Measurements from ENCODE around the gene MPPED2. TPM values are rescaled to one million over a fixed set of nuclear protein-coding genes. Genes with fewer than 3 reads are reported as not detected.

Gene MPPED2
- total RNA-seq, 2 donors from 2014 or later = 0.54 TPM; not detected in 1

DNA sequence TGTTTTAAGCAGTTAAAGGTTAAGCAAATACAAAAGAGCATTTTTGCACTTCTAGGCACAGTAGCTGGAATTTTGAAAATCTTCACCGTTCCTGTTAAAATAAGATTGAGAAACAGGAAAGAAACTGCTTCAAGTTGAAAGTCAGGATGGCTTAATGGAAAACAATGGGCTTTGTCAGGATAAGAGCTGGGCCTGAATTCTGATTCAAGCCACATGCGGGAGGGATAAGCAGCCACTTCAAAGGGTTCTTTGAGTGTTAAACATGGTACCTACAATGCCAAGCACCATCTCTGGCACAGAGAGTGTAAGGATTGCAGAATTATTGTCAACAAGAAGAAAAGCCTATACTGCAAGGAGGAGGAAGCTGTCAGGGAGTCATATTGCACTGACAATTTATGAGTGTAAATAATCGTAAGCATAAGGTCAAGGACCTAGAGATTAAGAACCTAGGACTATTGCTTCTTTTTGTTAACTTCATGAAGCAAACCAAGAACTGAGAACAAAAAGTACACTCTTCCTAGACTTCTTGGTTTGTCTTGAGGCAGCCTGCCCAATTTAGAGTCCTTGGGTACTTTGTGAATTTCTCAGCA lies 32.5 kb downstream of the MPPED2 start:
- H3K9me3 Mint-ChIP-seq = peaks cover 0 to 11% of the 10 kb centered on the region in 2 donors
- no peak overlapping the region for H3K27ac Mint-ChIP-seq
- no peaks in the 10 kb centered on the region for H3K36me3 Mint-ChIP-seq
- DNase-seq (ENCODE audit: low spot score in 2 of 2) (no peak), ATAC-seq (no peak)

DNA sequence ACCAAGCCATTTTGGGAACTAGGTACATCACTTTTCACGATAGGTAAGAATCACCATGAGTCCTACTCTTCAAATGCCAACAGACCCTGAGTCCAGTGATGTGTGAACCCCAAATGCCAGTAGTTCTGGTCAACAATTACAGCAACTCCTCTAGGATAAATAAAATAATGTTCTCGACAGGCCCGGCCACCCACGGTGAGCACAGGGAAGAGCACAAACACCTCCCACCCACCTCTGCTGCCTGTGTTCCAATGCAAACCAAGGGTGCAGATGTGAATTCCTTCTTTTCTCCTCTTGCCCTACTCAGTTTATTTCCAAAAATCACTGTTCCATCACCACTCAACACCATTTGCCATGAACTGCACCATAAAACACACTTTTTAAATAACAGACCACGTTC lies 33.3 kb downstream of the MPPED2 start:
- Mint-ChIP-seq H3K9me3 (peaks cover 0 to 11% of the 10 kb centered on the region in 2 donors), H3K27ac (no peak overlapping the region), H3K36me3 (no peaks in the 10 kb centered on the region)
- ATAC-seq (no peak), DNase-seq (ENCODE audit: low spot score in 2 of 2) (no peak)

DNA sequence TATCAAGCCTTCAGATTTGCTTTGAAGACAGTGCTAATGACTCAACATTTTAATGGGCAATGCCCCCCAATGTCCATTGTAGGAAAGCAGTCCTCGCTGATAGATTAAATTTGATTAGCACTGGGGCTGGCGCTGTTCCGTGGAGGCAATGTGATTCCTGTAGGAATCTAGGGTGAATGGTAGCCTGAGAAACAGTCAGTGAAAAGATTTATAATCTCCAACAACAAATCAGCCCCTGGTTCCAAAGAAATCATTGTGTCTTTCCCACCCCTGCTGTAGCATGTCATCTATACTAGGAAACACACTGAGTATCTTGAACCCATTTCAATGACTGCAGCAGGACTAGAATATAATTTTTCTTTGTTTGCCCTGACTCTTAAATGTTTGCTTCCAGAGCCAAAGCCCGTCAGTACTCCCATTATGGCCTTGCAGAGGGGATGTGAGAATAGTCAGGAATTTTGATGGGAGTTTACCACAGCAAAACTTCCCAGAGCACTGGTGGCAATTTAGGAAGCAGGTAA lies 36.1 kb downstream of the MPPED2 start:
- no peak for ATAC-seq
- DNase-seq (ENCODE audit: low spot score in 2 of 2) = no peak
- Mint-ChIP-seq H3K36me3 (no peaks in the 10 kb centered on the region), H3K27ac (no peak overlapping the region), H3K9me3 (peaks cover 4 to 8% of the 10 kb centered on the region in 2 donors)

DNA sequence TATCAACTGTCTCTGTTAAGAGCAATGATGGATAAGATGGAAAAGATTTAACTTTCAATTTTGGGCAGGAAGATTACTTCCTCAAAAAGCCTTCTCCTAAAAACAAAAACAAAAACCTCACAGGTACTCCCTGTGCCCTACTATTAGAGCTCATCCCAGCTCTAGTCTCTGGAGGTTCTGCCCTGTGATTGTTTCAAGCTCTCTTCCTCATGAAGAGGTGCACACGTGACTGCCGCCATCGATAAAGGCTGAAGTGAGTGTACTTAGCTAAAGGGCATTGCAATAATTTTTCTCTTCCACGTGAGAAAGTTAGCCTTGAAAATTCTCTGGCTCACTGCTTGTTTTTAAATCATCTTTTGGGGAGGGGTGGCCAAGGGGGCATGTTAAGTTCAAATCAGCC lies 36.6 kb downstream of the MPPED2 start:
- H3K36me3 Mint-ChIP-seq = no peaks in the 10 kb centered on the region
- DNase-seq (ENCODE audit: low spot score in 2 of 2) = no peak
- H3K9me3 Mint-ChIP-seq = peaks cover 9 to 12% of the 10 kb centered on the region in 2 donors
- H3K27ac Mint-ChIP-seq = no peak overlapping the region
- ATAC-seq = no peak

DNA sequence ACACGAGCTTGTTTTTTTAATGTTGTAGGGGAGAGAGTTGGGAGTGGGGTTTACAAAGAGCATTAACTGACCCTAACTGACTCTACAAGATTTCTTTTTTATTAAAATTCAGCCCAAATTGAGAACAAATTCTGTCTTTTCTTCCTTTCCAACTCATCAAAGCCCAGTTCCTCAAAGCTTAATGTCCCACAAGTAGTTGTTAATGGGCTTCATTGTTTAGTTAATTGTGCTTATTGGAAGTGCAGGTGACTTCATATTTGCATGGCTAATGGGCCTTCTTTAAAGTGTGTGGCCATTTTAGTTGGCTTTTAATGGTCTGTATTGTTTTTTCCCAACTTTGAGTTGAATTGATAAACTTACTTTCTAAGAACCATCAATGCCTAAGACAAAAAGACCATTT lies 39.8 kb downstream of the MPPED2 start:
- ATAC-seq = no peak
- peaks cover 12 to 14% of the 10 kb centered on the region in 2 donors for H3K9me3 Mint-ChIP-seq
- no peak for DNase-seq (ENCODE audit: low spot score in 2 of 2)
- H3K36me3 Mint-ChIP-seq = no peaks in the 10 kb centered on the region
- no peak overlapping the region for H3K27ac Mint-ChIP-seq

DNA sequence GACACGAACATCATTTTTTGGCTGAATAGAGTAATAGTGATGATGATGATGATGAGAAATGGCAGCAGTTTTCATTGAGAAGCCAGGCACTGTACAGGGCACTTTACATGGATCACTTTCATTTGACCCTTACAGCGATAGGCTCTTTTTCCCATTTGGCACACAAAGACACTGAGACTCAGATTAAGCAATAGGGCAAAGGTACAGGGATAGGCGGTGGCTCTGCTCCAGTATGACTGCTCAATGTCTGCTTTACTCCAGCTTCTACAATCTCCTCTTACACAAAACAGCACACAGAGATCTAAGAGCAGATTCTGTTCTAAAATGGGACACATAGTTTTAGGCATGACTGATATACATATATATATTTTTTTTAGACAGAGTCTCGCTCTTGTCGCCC lies 40.6 kb downstream of the MPPED2 start:
- Mint-ChIP-seq H3K27ac (no peak overlapping the region), H3K36me3 (no peaks in the 10 kb centered on the region), H3K9me3 (peaks cover 12 to 14% of the 10 kb centered on the region in 2 donors)
- DNase-seq (ENCODE audit: low spot score in 2 of 2) (no peak), ATAC-seq (no peak)

DNA sequence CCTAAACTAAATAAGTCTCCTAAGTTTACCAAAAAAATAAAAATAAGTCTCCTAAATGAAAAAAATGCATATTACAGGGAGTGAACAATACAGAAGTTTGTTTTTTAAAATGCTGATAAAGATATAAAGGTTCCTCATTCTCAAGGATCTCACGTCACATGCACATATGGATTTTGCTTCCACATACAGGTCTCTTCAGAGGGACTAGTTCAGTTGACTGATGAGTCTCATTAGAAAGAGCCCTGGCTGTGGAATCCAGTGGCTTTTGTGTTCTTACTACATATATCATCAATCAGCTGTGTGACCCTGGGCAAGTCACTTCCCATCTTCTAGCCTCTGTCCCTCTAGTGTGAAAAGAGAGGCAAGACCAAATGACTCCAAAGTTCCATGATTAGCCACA lies 43.1 kb downstream of the MPPED2 start:
- ATAC-seq = no peak
- Mint-ChIP-seq H3K36me3 (no peaks in the 10 kb centered on the region), H3K9me3 (peaks cover 12 to 14% of the 10 kb centered on the region in 2 donors), H3K27ac (no peak overlapping the region)
- DNase-seq (ENCODE audit: low spot score in 2 of 2) = no peak

DNA sequence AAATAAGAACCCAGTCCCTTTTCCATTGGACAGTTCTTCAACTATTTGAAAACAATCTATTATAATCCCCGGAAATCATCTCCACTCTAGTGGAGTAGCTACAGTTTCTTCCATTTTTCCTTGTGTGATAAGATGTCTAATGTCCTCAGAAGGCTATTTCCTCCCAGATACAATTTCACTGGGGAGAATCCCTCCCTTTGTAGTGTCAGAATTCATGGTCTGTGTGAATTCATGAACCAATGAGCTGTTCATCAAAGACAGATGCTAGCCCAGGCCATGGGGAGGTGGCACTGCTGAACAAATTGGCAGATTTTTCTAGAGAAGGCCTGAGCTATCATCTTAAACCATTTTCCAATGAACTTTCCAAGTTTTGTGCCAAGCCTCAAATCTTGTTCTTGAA lies 45.4 kb downstream of the MPPED2 start:
- no peak for ATAC-seq

DNA sequence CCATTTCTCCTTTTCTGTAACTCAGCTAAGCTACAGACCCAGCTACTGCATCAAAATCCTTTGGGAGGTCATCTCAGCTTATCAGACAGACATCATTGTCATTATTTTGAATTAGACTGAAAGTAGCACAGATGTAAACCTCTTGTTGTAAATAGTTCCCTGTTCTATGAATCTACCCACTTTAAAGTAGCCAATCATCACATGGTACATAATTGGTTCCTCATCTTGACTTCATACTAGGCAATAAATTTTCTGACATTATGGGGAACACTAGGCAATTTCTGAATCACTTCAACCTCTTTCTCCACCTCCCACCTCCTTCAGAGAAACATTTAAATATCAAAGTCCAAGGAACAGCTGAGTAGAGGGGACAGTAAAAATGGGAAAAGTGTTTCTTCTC lies 47.9 kb downstream of the MPPED2 start:
- Mint-ChIP-seq H3K27ac (no peak overlapping the region), H3K36me3 (no peaks in the 10 kb centered on the region), H3K9me3 (no peaks in the 10 kb centered on the region)
- no peak for ATAC-seq
- DNase-seq (ENCODE audit: low spot score in 2 of 2) = no peak

More for the DNA sequence above, 45.4 kb downstream of the MPPED2 start:
- Mint-ChIP-seq H3K36me3 (no peaks in the 10 kb centered on the region), H3K27ac (no peak overlapping the region), H3K9me3 (peaks cover 12 to 14% of the 10 kb centered on the region in 2 donors)
- no peak for DNase-seq (ENCODE audit: low spot score in 2 of 2)

DNA sequence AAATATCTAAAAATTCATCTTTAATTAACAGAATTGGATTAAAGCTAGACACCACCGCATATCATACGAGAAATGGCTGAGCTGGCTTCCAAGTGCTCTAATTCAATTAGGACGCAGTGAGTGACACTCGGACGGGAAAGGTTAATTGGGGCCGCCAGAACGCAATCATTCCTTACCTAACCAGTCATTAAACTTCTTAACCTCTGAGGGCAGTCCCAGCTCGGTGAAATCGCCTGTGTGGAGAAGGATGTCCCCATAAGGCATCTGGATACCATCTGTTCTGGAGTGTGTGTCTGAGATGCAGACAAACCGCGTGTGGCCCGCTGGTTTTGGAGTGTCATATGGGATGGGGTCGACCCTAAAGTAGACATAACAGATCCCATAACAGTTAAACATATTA lies 50.3 kb downstream of the MPPED2 start:
- DNase-seq (ENCODE audit: low spot score in 2 of 2) (no peak), ATAC-seq (no peak)
- Mint-ChIP-seq H3K27ac (no peak overlapping the region), H3K36me3 (no peaks in the 10 kb centered on the region), H3K9me3 (peaks cover 0 to 4% of the 10 kb centered on the region in 2 donors)

DNA sequence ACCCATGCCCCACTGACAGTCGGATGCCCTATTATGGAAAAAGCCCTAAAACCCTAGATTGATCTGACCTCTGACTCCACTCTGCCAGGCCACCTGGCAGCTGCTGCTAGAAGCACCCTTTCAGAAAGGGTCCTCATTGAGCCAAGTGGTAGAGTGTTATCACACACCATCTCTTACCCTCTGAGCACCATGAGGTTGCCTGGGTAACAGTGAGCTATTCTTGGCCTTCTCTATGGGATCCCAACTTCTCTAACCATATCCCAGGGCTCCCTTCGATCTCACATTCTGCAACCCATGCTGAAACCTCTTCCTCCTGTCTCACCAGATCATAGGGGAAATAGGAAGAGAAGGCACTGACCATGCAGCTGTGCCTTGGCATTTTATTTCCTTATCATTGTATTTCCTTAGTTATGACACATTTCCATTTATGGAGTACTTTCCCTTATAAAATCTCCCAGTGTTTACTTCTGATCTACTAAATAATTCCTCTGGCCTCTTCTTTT lies 52.7 kb downstream of the MPPED2 start:
- DNase-seq (ENCODE audit: low spot score in 2 of 2) = no peak
- ATAC-seq = no peak
- Mint-ChIP-seq H3K27ac (no peak overlapping the region), H3K9me3 (peaks cover 3 to 4% of the 10 kb centered on the region in 2 donors), H3K36me3 (no peaks in the 10 kb centered on the region)

DNA sequence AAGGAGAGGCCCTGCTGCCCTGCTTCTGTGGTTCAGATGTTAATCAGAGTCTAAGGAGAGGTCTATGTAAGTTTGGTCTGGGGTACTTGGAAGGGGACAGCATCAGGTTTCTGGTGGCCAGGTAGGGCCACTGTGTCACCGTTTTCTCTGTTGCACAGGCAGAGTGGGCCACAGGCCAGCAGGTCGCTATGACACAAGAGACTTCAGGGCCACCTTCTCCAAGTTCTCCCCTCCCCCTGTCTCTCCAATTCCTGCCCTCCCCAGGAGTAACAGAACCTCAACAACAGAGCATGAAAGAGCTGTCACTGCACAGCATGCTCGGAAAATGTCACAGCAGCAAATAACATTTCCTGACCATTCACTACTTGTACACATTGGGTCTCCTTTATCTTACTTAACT lies 58.6 kb downstream of the MPPED2 start:
- no peak for ATAC-seq

DNA sequence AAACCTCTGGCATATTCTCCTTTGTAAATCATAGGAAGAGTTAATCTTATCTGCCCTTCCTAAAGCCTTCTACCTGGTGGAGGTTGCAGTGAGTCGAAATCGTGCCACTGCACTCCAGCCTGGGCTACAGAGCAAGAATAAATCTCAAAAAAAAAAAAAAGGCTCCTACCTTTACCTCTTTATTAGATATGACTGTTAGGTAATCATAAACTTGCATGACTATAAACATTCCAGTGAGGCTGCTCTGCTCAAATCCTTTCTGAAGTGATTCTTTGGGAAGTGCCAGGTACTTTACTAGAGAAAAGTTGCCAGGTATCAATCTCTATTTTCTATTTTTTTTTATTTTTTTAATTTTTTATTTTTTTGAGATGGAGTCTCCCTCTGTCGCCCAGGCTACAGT lies 59.6 kb downstream of the MPPED2 start:
- Mint-ChIP-seq H3K36me3 (no peaks in the 10 kb centered on the region), H3K9me3 (peaks cover 0 to 7% of the 10 kb centered on the region in 2 donors), H3K27ac (no peak overlapping the region)
- ATAC-seq (no peak), DNase-seq (ENCODE audit: low spot score in 2 of 2) (no peak)

More for the DNA sequence above, 58.6 kb downstream of the MPPED2 start:
- Mint-ChIP-seq H3K9me3 (peaks cover 2 to 7% of the 10 kb centered on the region in 2 donors), H3K36me3 (no peaks in the 10 kb centered on the region), H3K27ac (no peak overlapping the region)
- no peak for DNase-seq (ENCODE audit: low spot score in 2 of 2)

DNA sequence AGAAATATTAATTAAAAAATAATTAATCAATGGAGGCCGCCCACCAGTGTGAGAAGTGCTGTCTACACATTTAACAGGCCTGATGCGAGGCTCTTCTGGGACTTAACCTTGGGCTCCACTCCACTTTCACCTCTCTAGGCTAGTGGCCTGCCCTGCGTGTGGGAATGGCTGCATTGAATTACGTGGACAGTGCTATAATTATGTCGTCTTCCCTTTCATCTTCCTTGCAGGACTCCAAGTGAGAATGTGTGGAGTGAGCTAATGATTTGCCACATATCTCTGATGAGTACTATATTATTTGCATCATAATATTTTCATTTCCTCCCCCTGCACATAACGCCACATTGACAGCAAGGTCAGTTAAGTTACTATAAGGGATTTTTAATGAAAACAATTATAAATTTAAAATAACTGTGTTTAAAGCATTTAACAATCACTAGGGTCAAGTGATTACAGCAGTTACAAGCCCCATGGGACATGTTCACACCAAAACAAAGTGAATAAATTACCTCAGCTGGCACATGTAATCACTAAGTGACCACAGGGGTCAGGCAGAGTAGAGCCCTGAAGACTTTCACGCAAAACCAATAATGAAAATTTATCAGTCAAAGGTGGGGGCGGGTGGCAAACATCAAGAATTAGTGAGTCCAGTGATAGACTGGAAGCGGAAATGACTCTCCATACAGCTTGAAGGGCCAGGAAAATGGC lies 63.5 kb downstream of the MPPED2 start:
- H3K36me3 Mint-ChIP-seq = no peaks in the 10 kb centered on the region
- H3K27ac Mint-ChIP-seq = no peak overlapping the region
- DNase-seq (ENCODE audit: low spot score in 2 of 2) (no peak), ATAC-seq (no peak)
- peaks cover 0 to 4% of the 10 kb centered on the region in 2 donors for H3K9me3 Mint-ChIP-seq

DNA sequence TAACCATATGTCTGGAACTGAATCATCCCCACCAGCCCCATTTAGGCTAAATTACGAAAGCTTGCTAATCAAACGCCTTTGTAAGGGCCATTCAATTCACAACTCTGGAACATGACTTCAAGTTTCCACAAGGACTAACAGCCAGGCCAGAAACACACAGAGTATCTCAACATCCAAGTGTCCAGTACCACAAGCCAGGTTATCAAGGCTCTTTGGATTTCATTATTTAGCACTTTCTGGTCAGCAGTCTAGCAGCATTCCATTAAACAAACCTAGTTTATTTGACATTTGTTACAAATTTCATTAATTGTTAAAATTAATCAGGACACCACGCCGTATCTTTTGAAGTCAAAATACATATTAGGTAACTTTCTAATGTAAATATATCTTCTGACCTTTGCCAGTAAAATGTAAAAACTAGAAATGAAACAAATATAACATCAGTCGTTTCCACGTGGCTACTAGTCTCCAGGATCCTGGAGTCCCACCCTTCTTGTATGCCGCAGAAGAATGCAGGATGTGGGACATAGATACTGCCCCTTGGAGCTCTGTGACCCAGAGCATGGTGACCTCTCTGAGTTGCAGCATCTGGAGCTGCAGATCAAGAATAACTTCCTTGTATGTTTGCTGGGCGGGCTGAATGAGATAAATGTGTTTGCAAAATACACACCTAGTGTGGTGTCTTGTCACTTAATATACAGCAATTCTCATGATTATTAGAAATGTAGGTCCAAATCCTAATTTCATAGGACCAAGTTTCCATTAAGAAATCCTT lies 64.7 kb downstream of the MPPED2 start:
- peaks cover 0 to 4% of the 10 kb centered on the region in 2 donors for H3K9me3 Mint-ChIP-seq
- no peak for ATAC-seq
- DNase-seq (ENCODE audit: low spot score in 2 of 2) = no peak
- H3K27ac Mint-ChIP-seq = no peak overlapping the region
- H3K36me3 Mint-ChIP-seq = no peaks in the 10 kb centered on the region

DNA sequence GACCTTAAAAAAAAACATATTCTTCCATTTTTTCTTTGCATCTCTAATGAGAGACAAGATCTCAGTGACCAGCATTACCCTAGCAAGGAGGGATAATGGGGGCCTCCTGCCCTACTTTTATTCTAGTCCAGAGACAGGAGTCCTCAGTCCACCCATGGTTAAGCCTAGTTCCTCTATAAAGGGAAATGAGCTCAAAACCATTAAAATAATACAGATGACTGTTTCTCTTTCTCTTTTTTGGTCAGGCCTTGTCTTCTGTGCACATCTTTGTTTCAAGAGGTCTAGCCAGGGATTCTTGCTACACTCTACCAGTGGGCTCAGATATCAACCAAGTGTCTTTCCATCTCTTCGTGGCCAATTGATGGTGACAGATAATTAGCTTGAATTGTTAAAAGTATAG lies 73.1 kb downstream of the MPPED2 start:
- H3K27ac Mint-ChIP-seq = no peak overlapping the region
- ATAC-seq (no peak), DNase-seq (ENCODE audit: low spot score in 2 of 2) (no peak)
- H3K9me3 Mint-ChIP-seq = peaks cover 3 to 5% of the 10 kb centered on the region in 2 donors
- no peaks in the 10 kb centered on the region for H3K36me3 Mint-ChIP-seq

DNA sequence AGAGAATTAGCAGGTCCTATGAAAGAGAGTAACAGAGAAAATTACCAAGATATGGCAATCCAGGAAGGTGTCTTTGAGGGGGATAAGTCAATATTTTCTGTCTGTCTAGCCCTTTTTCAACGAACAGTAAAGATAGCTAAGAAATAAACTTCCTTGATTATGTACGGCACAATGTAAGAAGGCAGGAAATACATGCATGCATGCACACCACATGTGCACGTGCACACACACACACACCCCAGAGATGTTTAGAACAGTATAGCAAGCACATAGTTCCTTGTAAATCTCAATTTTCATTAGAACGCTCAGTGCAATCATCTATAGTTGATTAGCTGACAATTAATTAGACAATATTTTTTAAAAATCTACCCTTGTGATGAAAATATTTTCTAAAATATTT lies 74.7 kb downstream of the MPPED2 start:
- ATAC-seq (no peak), DNase-seq (ENCODE audit: low spot score in 2 of 2) (no peak)
- H3K9me3 Mint-ChIP-seq = peaks cover 3 to 5% of the 10 kb centered on the region in 2 donors

More for the DNA sequence above, 74.7 kb downstream of the MPPED2 start:
- Mint-ChIP-seq H3K36me3 (no peaks in the 10 kb centered on the region), H3K27ac (no peak overlapping the region)
